ENCODE data around the gene ZNF385C.
"Not testable (repeated sequence)": the region's sequence is repeated elsewhere in the genome, so short reads cannot be mapped to it uniquely, and the experiment has no call there.

ZNF385C gene

GRCh38 chr17:42050393-42051012 lies 47.8 kb downstream of the ZNF385C start, which contains the start of gene C17orf113:
TSS of gene C17orf113 (minus strand) at chr17:42050601. CDS start at chr17:42043376, 7,225 bp downstream.
- peak in 2 of 3 experiments; percentile 9 to 34 for DNase-seq (ENCODE audit: low read depth in 3 of 3)

- DNase-seq (ENCODE audit: low read depth in 3 of 3) = no peak
These were observed 48.4 kb downstream of the ZNF385C start for GRCh38 chr17:42049834-42050392.

GRCh38 chr17:42047343-42047742 lies 50.9 kb downstream of the ZNF385C start:
- DNase-seq (ENCODE audit: low read depth in 3 of 3) = no peak

GRCh38 chr17:42045719-42046118 lies 52.6 kb downstream of the ZNF385C start:
- DNase-seq (ENCODE audit: low read depth in 3 of 3) = no peak

GRCh38 chr17:42042598-42043319 lies 55.5 kb downstream of the ZNF385C start:
- no peak for DNase-seq (ENCODE audit: low read depth in 3 of 3)

- DNase-seq (ENCODE audit: low read depth in 3 of 3) = no peak
These were observed 56.7 kb downstream of the ZNF385C start for GRCh38 chr17:42041619-42042018.

- DNase-seq (ENCODE audit: low read depth in 3 of 3) = no peak
These were observed 57.5 kb downstream of the ZNF385C start for GRCh38 chr17:42040818-42041217.

- no peak for DNase-seq (ENCODE audit: low read depth in 3 of 3)
These were observed 58.2 kb downstream of the ZNF385C start for GRCh38 chr17:42039794-42040763.

- DNase-seq (ENCODE audit: low read depth in 3 of 3) = no peak
These were observed 59.9 kb downstream of the ZNF385C start for GRCh38 chr17:42038221-42038973.

- DNase-seq (ENCODE audit: low read depth in 3 of 3) = no peak
These were observed 64.2 kb downstream of the ZNF385C start for GRCh38 chr17:42034059-42034458.

GRCh38 chr17:42031584-42031983 lies 66.7 kb downstream of the ZNF385C start:
- DNase-seq (ENCODE audit: low read depth in 3 of 3) = no peak

GRCh38 chr17:42028791-42029127 lies 69.5 kb downstream of the ZNF385C start:
- DNase-seq (ENCODE audit: low read depth in 3 of 3) = no peak

- DNase-seq (ENCODE audit: low read depth in 3 of 3) = no peak
These were observed 70.1 kb downstream of the ZNF385C start for GRCh38 chr17:42027961-42028790.

- DNase-seq (ENCODE audit: low read depth in 3 of 3) = no peak
These were observed 70.7 kb downstream of the ZNF385C start for GRCh38 chr17:42027590-42027889.

GRCh38 chr17:42026857-42027589 lies 71.2 kb downstream of the ZNF385C start:
- no peak for DNase-seq (ENCODE audit: low read depth in 3 of 3)

- DNase-seq (ENCODE audit: low read depth in 3 of 3) = no peak
These were observed 72.3 kb downstream of the ZNF385C start for GRCh38 chr17:42025936-42026335.

GRCh38 chr17:42025191-42025579 lies 73.1 kb downstream of the ZNF385C start:
- no peak for DNase-seq (ENCODE audit: low read depth in 3 of 3)

- no peak for DNase-seq (ENCODE audit: low read depth in 3 of 3)
These were observed 74.5 kb downstream of the ZNF385C start for GRCh38 chr17:42023524-42024349.

- DNase-seq (ENCODE audit: low read depth in 3 of 3) = not testable (repeated sequence)
These were observed 77.4 kb downstream of the ZNF385C start for GRCh38 chr17:42020845-42021244.

Measured in stimulated activated CD4-positive, alpha-beta T cell treated with anti-CD3 and anti-CD28 coated beads, TNF-alpha, amount 100 ng/mL, for 24 hours (primary cell).